ENCODE measurements around the gene INPP5F. TPM values are rescaled to one million over a fixed set of nuclear protein-coding genes. Genes with fewer than 3 reads are reported as not detected.
"Not testable (repeated sequence)": the region's sequence is repeated elsewhere in the genome, so short reads cannot be mapped to it uniquely, and the experiment has no call there.

Gene INPP5F
- total and polyA plus RNA-seq, 4 experiments from 2014 or later, result 3.6 to 10.9 (median 8.0) TPM

- H3K4me1 ChIP-seq (ENCODE audit: insufficient read depth, low read length), result no peaks in the 10 kb centered on the region
- Mint-ChIP-seq H3K4me1 (peaks cover 0 to 7% (median 1%) of the 10 kb centered on the region in 4 donors), H3K9me3 (no peaks in the 10 kb centered on the region), H3K36me3 (peaks cover 9 to 11% of the 10 kb centered on the region in 2 donors), H3K4me3 (no peak overlapping the region), H3K27ac (no peak overlapping the region), H3K27me3 (no peaks in the 10 kb centered on the region)
- no peaks in the 10 kb centered on the region for H3K9me3 ChIP-seq (ENCODE audit: control insufficient read depth in 1 of 2, low read length in 2 of 2)
- H3K27me3 ChIP-seq (ENCODE audit: insufficient read depth, low read length), result no peaks in the 10 kb centered on the region
- no peak for DNase-seq
- POLR2A ChIA-PET (ENCODE audit: partially characterized antibody), result no interaction called here
- no peak overlapping the region for H3K4me3 ChIP-seq (ENCODE audit: low read length in 2 of 2)
- CTCF ChIA-PET (ENCODE audit: partially characterized antibody), result interaction anchor here (3.6 kb wide), 1 partner anchor 10 kb away, joined by 25 read pairs; no protein-coding TSS in a partner anchor
- no peak overlapping the region for H3K27ac ChIP-seq (ENCODE audit: low read depth, low read length)
- H3K36me3 ChIP-seq (ENCODE audit: insufficient read depth, low read length), result no peaks in the 10 kb centered on the region
- intact Hi-C loops (cut with micrococcal nuclease), result no loop called here
These were observed 36.2 kb downstream of the INPP5F start for GRCh38 chr10:119762035-119762434.

GRCh38 chr10:119762805-119763798, 37.3 kb downstream of the INPP5F start:
- ChIA-PET POLR2A (ENCODE audit: partially characterized antibody) (no interaction called here), CTCF (ENCODE audit: partially characterized antibody) (interaction anchor here (3.6 kb wide), 1 partner anchor 11 kb away, joined by 25 read pairs; no protein-coding TSS in a partner anchor)
- Histone ChIP-seq H3K27me3 (ENCODE audit: insufficient read depth, low read length) (no peaks in the 10 kb centered on the region), H3K4me3 (ENCODE audit: low read length in 2 of 2) (no peak overlapping the region), H3K27ac (ENCODE audit: low read depth, low read length) (no peak overlapping the region), H3K9me3 (ENCODE audit: control insufficient read depth in 1 of 2, low read length in 2 of 2) (no peaks in the 10 kb centered on the region), H3K36me3 (ENCODE audit: insufficient read depth, low read length) (no peaks in the 10 kb centered on the region), H3K4me1 (ENCODE audit: insufficient read depth, low read length) (no peaks in the 10 kb centered on the region)
- Mint-ChIP-seq H3K4me3 (no peak overlapping the region), H3K9me3 (no peaks in the 10 kb centered on the region), H3K36me3 (peaks cover 7 to 8% of the 10 kb centered on the region in 2 donors), H3K27ac (peak overlapping the region in 1 of 7 donors; percentile 33), H3K4me1 (peaks cover 0 to 9% (median 5%) of the 10 kb centered on the region in 4 donors), H3K27me3 (no peaks in the 10 kb centered on the region)
- no peak for DNase-seq
- intact Hi-C loops (cut with micrococcal nuclease), result loop anchor here (1.0 kb wide), 1 partner anchor 12 kb away; no protein-coding TSS in a partner anchor

GRCh38 chr10:119768455-119769094, 42.7 kb downstream of the INPP5F start:
- Mint-ChIP-seq H3K27ac (peak overlapping the region in 5 of 7 donors; percentile 9 to 33 (median 20)), H3K4me1 (peaks cover 4 to 14% (median 11%) of the 10 kb centered on the region in 4 donors), H3K9me3 (no peaks in the 10 kb centered on the region), H3K27me3 (no peaks in the 10 kb centered on the region), H3K4me3 (no peak overlapping the region), H3K36me3 (peaks cover 0 to 4% of the 10 kb centered on the region in 2 donors)
- intact Hi-C loops (cut with micrococcal nuclease), result no loop called here
- H3K4me1 ChIP-seq (ENCODE audit: insufficient read depth, low read length), result no peaks in the 10 kb centered on the region
- H3K27ac ChIP-seq (ENCODE audit: low read depth, low read length), result no peak overlapping the region
- no peaks in the 10 kb centered on the region for H3K27me3 ChIP-seq (ENCODE audit: insufficient read depth, low read length)
- no peaks in the 10 kb centered on the region for H3K9me3 ChIP-seq (ENCODE audit: control insufficient read depth in 1 of 2, low read length in 2 of 2)
- no peak for DNase-seq
- ChIA-PET CTCF (ENCODE audit: partially characterized antibody) (no interaction called here), POLR2A (ENCODE audit: partially characterized antibody) (no interaction called here)
- H3K36me3 ChIP-seq (ENCODE audit: insufficient read depth, low read length), result no peaks in the 10 kb centered on the region
- no peak overlapping the region for H3K4me3 ChIP-seq (ENCODE audit: low read length in 2 of 2)

- H3K27me3 ChIP-seq (ENCODE audit: insufficient read depth, low read length), result no peaks in the 10 kb centered on the region
- H3K36me3 Mint-ChIP-seq, result peaks cover 0 to 4% of the 10 kb centered on the region in 2 donors
- no peak overlapping the region for H3K4me3 ChIP-seq (ENCODE audit: low read length in 2 of 2)
- H3K9me3 ChIP-seq (ENCODE audit: control insufficient read depth in 1 of 2, low read length in 2 of 2), result no peaks in the 10 kb centered on the region
- ChIA-PET POLR2A (ENCODE audit: partially characterized antibody) (no interaction called here), CTCF (ENCODE audit: partially characterized antibody) (interaction anchor here (0.6 to 0.8 kb wide), 3 partner anchors 15 to 83 kb away, joined by 3 to 4 read pairs (median 3); no protein-coding TSS in a partner anchor)
- DNase-seq, result no peak
- H3K27ac ChIP-seq (ENCODE audit: low read depth, low read length), result no peak overlapping the region
- H3K4me1 ChIP-seq (ENCODE audit: insufficient read depth, low read length), result no peaks in the 10 kb centered on the region
- no peaks in the 10 kb centered on the region for H3K9me3 Mint-ChIP-seq
- intact Hi-C loops (cut with micrococcal nuclease), result no loop called here
- no peaks in the 10 kb centered on the region for H3K36me3 ChIP-seq (ENCODE audit: insufficient read depth, low read length)
- no peaks in the 10 kb centered on the region for H3K27me3 Mint-ChIP-seq
- H3K4me3 Mint-ChIP-seq, result no peak overlapping the region
- peak overlapping the region in 2 of 7 donors; percentile 24 to 82 for H3K27ac Mint-ChIP-seq
- H3K4me1 Mint-ChIP-seq, result peaks cover 5 to 13% (median 10%) of the 10 kb centered on the region in 4 donors
These were observed 44.0 kb downstream of the INPP5F start for GRCh38 chr10:119769886-119770285.

GRCh38 chr10:119770928-119771327, 45.1 kb downstream of the INPP5F start:
- Histone ChIP-seq H3K9me3 (ENCODE audit: control insufficient read depth in 1 of 2, low read length in 2 of 2) (no peaks in the 10 kb centered on the region), H3K27ac (ENCODE audit: low read depth, low read length) (no peak overlapping the region), H3K27me3 (ENCODE audit: insufficient read depth, low read length) (no peaks in the 10 kb centered on the region), H3K4me1 (ENCODE audit: insufficient read depth, low read length) (no peaks in the 10 kb centered on the region), H3K36me3 (ENCODE audit: insufficient read depth, low read length) (no peaks in the 10 kb centered on the region), H3K4me3 (ENCODE audit: low read length in 2 of 2) (no peak overlapping the region)
- Mint-ChIP-seq H3K36me3 (peaks cover 0 to 7% of the 10 kb centered on the region in 2 donors), H3K4me3 (no peak overlapping the region), H3K9me3 (no peaks in the 10 kb centered on the region), H3K27me3 (no peaks in the 10 kb centered on the region), H3K27ac (peak overlapping the region in 1 of 7 donors; percentile 7), H3K4me1 (peaks cover 5 to 13% (median 10%) of the 10 kb centered on the region in 4 donors)
- CTCF ChIA-PET (ENCODE audit: partially characterized antibody), result interaction anchor here (1.2 to 1.7 kb wide), 2 partner anchors 18 to 89 kb away, joined by 3 to 4 read pairs; no protein-coding TSS in a partner anchor
- DNase-seq, result no peak
- POLR2A ChIA-PET (ENCODE audit: partially characterized antibody), result no interaction called here
- intact Hi-C loops (cut with micrococcal nuclease), result no loop called here

- CTCF ChIA-PET (ENCODE audit: partially characterized antibody), result interaction anchor here (0.9 kb wide), 1 partner anchor 21 kb away, joined by 4 read pairs; no protein-coding TSS in a partner anchor
- Mint-ChIP-seq H3K36me3 (peaks cover 0 to 7% of the 10 kb centered on the region in 2 donors), H3K4me1 (peaks cover 5 to 9% (median 8%) of the 10 kb centered on the region in 4 donors), H3K4me3 (no peak overlapping the region), H3K9me3 (no peaks in the 10 kb centered on the region), H3K27ac (no peak overlapping the region), H3K27me3 (no peaks in the 10 kb centered on the region)
- no peak for DNase-seq
- no peak overlapping the region for H3K27ac ChIP-seq (ENCODE audit: low read depth, low read length)
- no peaks in the 10 kb centered on the region for H3K36me3 ChIP-seq (ENCODE audit: insufficient read depth, low read length)
- H3K4me3 ChIP-seq (ENCODE audit: low read length in 2 of 2), result no peak overlapping the region
- no peaks in the 10 kb centered on the region for H3K9me3 ChIP-seq (ENCODE audit: control insufficient read depth in 1 of 2, low read length in 2 of 2)
- H3K27me3 ChIP-seq (ENCODE audit: insufficient read depth, low read length), result no peaks in the 10 kb centered on the region
- intact Hi-C loops (cut with micrococcal nuclease), result no loop called here
- POLR2A ChIA-PET (ENCODE audit: partially characterized antibody), result no interaction called here
- H3K4me1 ChIP-seq (ENCODE audit: insufficient read depth, low read length), result no peaks in the 10 kb centered on the region
These were observed 46.5 kb downstream of the INPP5F start for GRCh38 chr10:119772334-119772733.

- DNase-seq; H3K4me3 Mint-ChIP-seq; H3K27ac ChIP-seq (ENCODE audit: low read depth, low read length); intact Hi-C loops (cut with micrococcal nuclease); H3K36me3 Mint-ChIP-seq; H3K4me3 ChIP-seq (ENCODE audit: low read length in 2 of 2); H3K27me3 ChIP-seq (ENCODE audit: insufficient read depth, low read length); POLR2A ChIA-PET (ENCODE audit: partially characterized antibody); H3K9me3 ChIP-seq (ENCODE audit: control insufficient read depth in 1 of 2, low read length in 2 of 2); H3K36me3 ChIP-seq (ENCODE audit: insufficient read depth, low read length); H3K9me3 Mint-ChIP-seq; H3K27ac Mint-ChIP-seq; H3K4me1 Mint-ChIP-seq; H3K27me3 Mint-ChIP-seq; H3K4me1 ChIP-seq (ENCODE audit: insufficient read depth, low read length): not testable (repeated sequence)
- CTCF ChIA-PET (ENCODE audit: partially characterized antibody), result interaction anchor here (1.0 to 1.4 kb wide), 2 partner anchors 9 to 22 kb away, joined by 3 to 4 read pairs; no protein-coding TSS in a partner anchor
These were observed 47.2 kb downstream of the INPP5F start for GRCh38 chr10:119773041-119773440.
